Measurements from ENCODE around the gene PDCD2. TPM values are rescaled to one million over a fixed set of nuclear protein-coding genes. Genes with fewer than 3 reads are reported as not detected.
A peak's percentile ranks its signal among the peaks of the same experiment; 100 is the strongest.
"Not testable (repeated sequence)": the region's sequence is repeated elsewhere in the genome, so short reads cannot be mapped to it uniquely, and the experiment has no call there.

The PDCD2 gene
- total RNA-seq, result 10 to 100 TPM; 56.9 to 57.1 TPM
- 79.4 TPM for polyA plus RNA-seq (2013, experiment 1 of 2)
- polyA plus RNA-seq (2013, experiment 2 of 2), result 71.6 TPM
- total RNA-seq, result 65.8 to 215 (median 132) reads per million in 172 experiments

GRCh38 chr6:170584181-170584953 is at the start of gene PDCD2:
Gene PDCD2, minus strand, starts transcription at chr6:170584637. Its CDS starts 56 bp downstream, at chr6:170584581.
- Histone ChIP-seq H3K4me3 (ENCODE audit: low read length) (peak within 1 kb of the TSS; percentile 74), H3K4me1 (ENCODE audit: insufficient read depth, low read length) (peaks cover 15% of the 10 kb centered on the region), H3K9me3 (ENCODE audit: control insufficient read depth in 1 of 2, insufficient read depth in 1 of 2, low read length in 2 of 2) (no peaks in the 10 kb centered on the region), H3K36me3 (ENCODE audit: insufficient read depth, low read length) (peaks cover 29% of the 10 kb centered on the region), H3K27ac (ENCODE audit: low read depth in 1 of 2, low read length in 2 of 2) (peak within 1 kb of the TSS; percentile 69 to 92), H3K27me3 (ENCODE audit: control insufficient read depth in 1 of 2, insufficient read depth in 2 of 2, low read length in 2 of 2) (no peaks in the 10 kb centered on the region)
- H3K27ac Mint-ChIP-seq, result peak within 1 kb of the TSS; percentile 96
- intact Hi-C loops (cut with DNase I, micrococcal nuclease), result loop anchor here (1.0 to 5.0 kb wide), 3 partner anchors 31 to 834 kb away; partner anchors contain the start of genes DYNLT2 (in 1 of the 2), ERMARD (in 1 of the 2), FAM120B (in 1 of the 2) and PSMB1 (in 1 of the 2)
- DNase-seq, result peak; percentile 82 to 96 (median 88)
- ChIA-PET CTCF (interaction anchor here (0.7 to 1.9 kb wide), 6 partner anchors 10 to 1372 kb away, joined by 3 to 9 read pairs (median 4); partner anchors contain the start of genes C6orf120, PSMB1, TBP and WDR27), POLR2A (interaction anchor here (0.8 to 3.1 kb wide), 12 partner anchors 9 to 882 kb away, joined by 3 to 100 read pairs (median 4); partner anchors contain the start of genes C6orf120, DYNLT2, ERMARD and PHF10)
- TF ChIP-seq, protein P1, sequence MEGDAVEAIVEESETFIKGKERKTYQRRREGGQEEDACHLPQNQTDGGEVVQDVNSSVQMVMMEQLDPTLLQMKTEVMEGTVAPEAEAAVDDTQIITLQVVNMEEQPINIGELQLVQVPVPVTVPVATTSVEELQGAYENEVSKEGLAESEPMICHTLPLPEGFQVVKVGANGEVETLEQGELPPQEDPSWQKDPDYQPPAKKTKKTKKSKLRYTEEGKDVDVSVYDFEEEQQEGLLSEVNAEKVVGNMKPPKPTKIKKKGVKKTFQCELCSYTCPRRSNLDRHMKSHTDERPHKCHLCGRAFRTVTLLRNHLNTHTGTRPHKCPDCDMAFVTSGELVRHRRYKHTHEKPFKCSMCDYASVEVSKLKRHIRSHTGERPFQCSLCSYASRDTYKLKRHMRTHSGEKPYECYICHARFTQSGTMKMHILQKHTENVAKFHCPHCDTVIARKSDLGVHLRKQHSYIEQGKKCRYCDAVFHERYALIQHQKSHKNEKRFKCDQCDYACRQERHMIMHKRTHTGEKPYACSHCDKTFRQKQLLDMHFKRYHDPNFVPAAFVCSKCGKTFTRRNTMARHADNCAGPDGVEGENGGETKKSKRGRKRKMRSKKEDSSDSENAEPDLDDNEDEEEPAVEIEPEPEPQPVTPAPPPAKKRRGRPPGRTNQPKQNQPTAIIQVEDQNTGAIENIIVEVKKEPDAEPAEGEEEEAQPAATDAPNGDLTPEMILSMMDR (IDR thresholded peaks at IDR 0.05), result no peak
- peaks cover 38% of the 10 kb centered on the region for H3K4me1 Mint-ChIP-seq (ENCODE audit: low read depth)
- no peaks in the 10 kb centered on the region for H3K9me3 Mint-ChIP-seq
- peak; percentile 94 for ATAC-seq (ENCODE audit: poor library complexity)
- H3K4me3 Mint-ChIP-seq, result peak within 1 kb of the TSS; percentile 97
- H3K36me3 Mint-ChIP-seq (ENCODE audit: low read depth), result peaks cover 47% of the 10 kb centered on the region
- no peaks in the 10 kb centered on the region for H3K27me3 Mint-ChIP-seq

DNA sequence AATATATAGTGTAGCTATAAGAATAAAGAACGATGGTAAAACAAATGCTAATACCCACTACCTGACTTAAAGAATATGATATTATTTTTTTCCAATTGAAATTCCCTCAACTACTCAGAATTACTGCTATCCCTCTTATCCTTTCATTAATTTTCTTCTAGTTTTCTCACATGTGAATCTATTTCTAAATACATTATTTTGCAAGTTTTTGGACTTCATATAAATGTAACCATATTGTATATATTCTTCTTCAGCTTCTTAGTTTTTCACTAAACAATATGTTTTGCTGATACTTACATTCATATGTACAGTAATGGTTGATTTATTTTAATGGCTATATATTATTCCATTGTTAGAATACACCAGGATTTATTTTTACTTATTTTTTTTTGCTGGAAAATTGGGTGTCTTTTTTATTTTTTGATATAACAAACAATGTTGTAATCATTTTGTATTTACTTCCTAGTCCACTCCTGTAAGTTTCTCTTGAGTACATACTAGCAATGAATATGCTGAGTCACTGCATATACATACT is 31.6 kb upstream of the PDCD2 start:
- H3K9me3 Mint-ChIP-seq; H3K4me1 Mint-ChIP-seq (ENCODE audit: low read depth); POLR2A ChIA-PET; H3K9me3 ChIP-seq (ENCODE audit: control insufficient read depth in 1 of 2, insufficient read depth in 1 of 2, low read length in 2 of 2); H3K27me3 ChIP-seq (ENCODE audit: control insufficient read depth in 1 of 2, insufficient read depth in 2 of 2, low read length in 2 of 2); intact Hi-C loops (cut with DNase I, micrococcal nuclease); H3K36me3 Mint-ChIP-seq (ENCODE audit: low read depth); H3K4me3 ChIP-seq (ENCODE audit: low read length); CTCF ChIA-PET; ATAC-seq (ENCODE audit: poor library complexity); H3K4me3 Mint-ChIP-seq; DNase-seq; H3K27ac Mint-ChIP-seq; H3K36me3 ChIP-seq (ENCODE audit: insufficient read depth, low read length); H3K27me3 Mint-ChIP-seq; H3K27ac ChIP-seq (ENCODE audit: low read depth in 1 of 2, low read length in 2 of 2); H3K4me1 ChIP-seq (ENCODE audit: insufficient read depth, low read length): not testable (repeated sequence)

GRCh38 chr6:170612256-170612804 is 27.9 kb upstream of the PDCD2 start:
- H3K36me3 ChIP-seq (ENCODE audit: insufficient read depth, low read length); H3K27ac ChIP-seq (ENCODE audit: low read depth in 1 of 2, low read length in 2 of 2); H3K4me1 Mint-ChIP-seq (ENCODE audit: low read depth); H3K9me3 Mint-ChIP-seq; H3K4me1 ChIP-seq (ENCODE audit: insufficient read depth, low read length); DNase-seq; H3K9me3 ChIP-seq (ENCODE audit: control insufficient read depth in 1 of 2, insufficient read depth in 1 of 2, low read length in 2 of 2); CTCF ChIA-PET; POLR2A ChIA-PET; H3K4me3 ChIP-seq (ENCODE audit: low read length); intact Hi-C loops (cut with DNase I, micrococcal nuclease); H3K36me3 Mint-ChIP-seq (ENCODE audit: low read depth); H3K27ac Mint-ChIP-seq; H3K27me3 ChIP-seq (ENCODE audit: control insufficient read depth in 1 of 2, insufficient read depth in 2 of 2, low read length in 2 of 2): not testable (repeated sequence)
- Mint-ChIP-seq H3K4me3 (peak overlapping the region; percentile 15), H3K27me3 (peaks cover 41% of the 10 kb centered on the region)
- peak; percentile 96 for ATAC-seq (ENCODE audit: poor library complexity)

DNA sequence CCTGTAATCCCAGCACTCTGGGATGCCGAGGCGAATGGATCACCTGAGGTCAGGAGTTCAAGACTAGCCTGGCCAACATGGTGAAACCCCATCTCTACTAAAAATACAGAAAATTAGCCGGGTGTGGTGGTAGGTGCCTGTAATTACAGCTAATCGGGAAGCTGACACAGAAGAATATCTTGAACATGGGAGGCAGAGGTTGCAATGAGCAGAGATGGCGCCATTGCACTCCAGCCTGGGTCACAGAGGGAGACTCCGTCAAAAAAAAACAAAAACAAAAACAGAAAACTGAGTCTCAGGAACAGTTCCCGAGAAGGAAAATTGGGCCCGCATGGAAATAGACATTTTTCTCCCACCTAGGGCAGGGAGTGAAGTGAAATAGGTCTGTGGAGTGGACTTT is 24.8 kb upstream of the PDCD2 start:
- H3K27ac Mint-ChIP-seq; H3K9me3 Mint-ChIP-seq; H3K4me1 Mint-ChIP-seq (ENCODE audit: low read depth); H3K4me3 ChIP-seq (ENCODE audit: low read length); CTCF ChIA-PET; H3K4me3 Mint-ChIP-seq; H3K36me3 ChIP-seq (ENCODE audit: insufficient read depth, low read length); DNase-seq; H3K27ac ChIP-seq (ENCODE audit: low read depth in 1 of 2, low read length in 2 of 2); POLR2A ChIA-PET; ATAC-seq (ENCODE audit: poor library complexity); H3K9me3 ChIP-seq (ENCODE audit: control insufficient read depth in 1 of 2, insufficient read depth in 1 of 2, low read length in 2 of 2); H3K36me3 Mint-ChIP-seq (ENCODE audit: low read depth); intact Hi-C loops (cut with DNase I, micrococcal nuclease); H3K4me1 ChIP-seq (ENCODE audit: insufficient read depth, low read length): not testable (repeated sequence)
- H3K27me3 ChIP-seq (ENCODE audit: control insufficient read depth in 1 of 2, insufficient read depth in 2 of 2, low read length in 2 of 2), result peaks cover 9 to 13% of the 10 kb centered on the region in 2 experiments
- H3K27me3 Mint-ChIP-seq, result peaks cover 72% of the 10 kb centered on the region

Measured in CD4-positive, alpha-beta T cell (primary cell).